ENCODE measurements around the gene RFFL.

Gene RFFL

GRCh38 chr17:34979153-34979552 lies 84.4 kb downstream of the RFFL start:
- no peak for DNase-seq

GRCh38 chr17:34974794-34975785 lies 88.4 kb downstream of the RFFL start:
- no peak for DNase-seq

DNA sequence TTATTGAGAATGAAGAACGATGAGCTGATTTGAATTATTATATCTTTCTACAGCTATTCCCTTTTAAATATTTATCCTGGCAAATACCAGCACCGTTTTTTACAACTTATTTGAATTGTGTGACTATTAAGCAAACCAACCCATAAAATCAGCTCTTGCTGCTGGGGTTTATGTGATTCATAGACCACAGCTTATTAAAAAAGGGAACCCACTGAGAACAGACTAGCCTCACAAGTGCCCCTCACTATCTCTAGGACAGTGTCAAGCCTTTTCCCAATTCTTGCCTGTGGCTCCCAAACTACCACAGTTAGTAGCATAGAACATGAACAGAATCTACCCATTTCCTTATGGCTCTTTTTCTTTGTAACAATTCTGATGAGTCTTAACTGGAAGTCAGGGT lies 89.3 kb downstream of the RFFL start:
- DNase-seq, result no peak

DNA sequence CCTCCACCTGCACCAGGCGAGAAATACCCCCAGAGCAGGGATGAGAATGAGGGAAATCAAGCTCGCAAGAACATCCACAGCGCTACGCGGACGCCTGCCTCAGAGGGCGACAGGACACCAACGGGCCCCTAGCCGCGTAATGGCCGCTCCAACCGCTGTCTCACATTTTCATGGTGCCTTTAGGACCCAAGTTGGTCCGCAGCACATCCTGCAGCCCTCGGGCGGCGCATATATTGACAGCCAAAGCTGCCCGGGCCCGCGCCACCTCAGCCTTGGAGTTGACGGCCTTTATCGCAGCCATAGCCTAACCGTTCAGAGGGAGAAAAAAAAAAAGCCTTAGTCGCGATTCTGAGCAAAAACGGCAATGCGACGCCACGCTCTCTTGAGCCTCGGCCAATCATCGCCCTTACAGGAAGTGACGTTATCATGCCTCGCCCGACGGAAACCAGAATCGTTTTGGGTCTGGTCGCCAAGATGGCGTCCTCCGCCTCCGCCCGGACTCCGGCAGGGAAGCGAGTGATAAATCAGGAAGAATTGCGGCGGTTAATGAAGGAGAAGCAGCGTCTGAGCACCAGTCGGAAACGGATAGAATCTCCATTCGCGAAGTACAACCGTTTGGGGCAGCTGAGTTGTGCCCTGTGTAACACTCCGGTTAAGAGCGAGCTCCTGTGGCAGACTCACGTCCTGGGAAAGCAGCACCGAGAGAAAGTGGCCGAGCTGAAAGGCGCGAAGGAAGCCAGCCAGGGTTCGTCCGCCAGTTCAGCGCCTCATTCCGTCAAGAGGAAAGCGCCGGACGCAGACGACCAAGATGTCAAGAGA lies 102.2 kb downstream of the RFFL start, which contains the start of the genes CCT6B and ZNF830:
Gene CCT6B, minus strand, starts transcription at position 368 of the 819 bp plus-strand sequence. Its CDS starts 67 bp downstream, at position 301.
Gene ZNF830, plus strand, starts transcription at position 448 of the 819 bp plus-strand sequence. Its CDS starts 27 bp downstream, at position 475.
- peak; percentile 37 to 93 (median 86) for DNase-seq

DNA sequence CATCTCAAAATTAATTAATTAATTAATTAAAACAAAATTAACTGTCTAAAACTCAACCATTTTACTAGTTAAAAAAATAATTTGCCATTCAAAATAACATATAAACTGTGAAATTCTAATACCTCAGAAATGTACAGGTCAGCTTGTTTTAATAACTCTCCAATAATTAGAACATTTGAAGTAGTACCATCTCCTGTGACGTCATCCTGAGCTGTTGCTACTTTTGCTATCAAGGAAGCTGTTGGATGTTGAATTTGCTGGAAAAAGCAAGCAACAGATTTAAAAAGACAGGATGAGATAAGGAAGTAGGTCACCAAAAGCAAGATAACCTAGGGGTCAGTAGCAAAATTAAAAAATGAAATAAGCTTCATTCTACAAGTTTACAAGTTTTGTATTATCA lies 105.1 kb downstream of the RFFL start:
- no peak for DNase-seq

All from anterior cingulate cortex (tissue), 58 donors.